ENCODE data around the gene MLPH.

The MLPH gene

GRCh38 chr2:237604391-237604790, 117.3 kb downstream of the MLPH start:
- DNase-seq (ENCODE audit: low read depth) = no peak
- H3K4me3 ChIP-seq (ENCODE audit: low read depth, low read length) = no peak overlapping the region
- no peak for TF ChIP-seq CTCF (IDR thresholded peaks at IDR 0.05; ENCODE audit: insufficient read depth, low read depth, low read length, missing control alignments)

All from GM12865 (cell line).